Measurements from ENCODE around the gene POLR3E.
"Not testable (repeated sequence)": the region's sequence is repeated elsewhere in the genome, so short reads cannot be mapped to it uniquely, and the experiment has no call there.

Gene POLR3E

GRCh38 chr16:22292320-22292719 is 4.9 kb upstream of the POLR3E start:
- no peak for DNase-seq

- DNase-seq, result no peak
Observed at GRCh38 chr16:22293137-22294106, 3.8 kb upstream of the POLR3E start.

- no peak for DNase-seq
Observed at GRCh38 chr16:22296225-22297113, 740 bp upstream of the POLR3E start.

- peak; percentile 64 to 68 for DNase-seq
Observed at GRCh38 chr16:22297871-22298733, 893 bp downstream of the POLR3E start.

GRCh38 chr16:22299036-22299435 is 1.8 kb downstream of the POLR3E start:
- no peak for DNase-seq

- peak; percentile 38 to 42 for DNase-seq
Observed at GRCh38 chr16:22300427-22301071, 3.3 kb downstream of the POLR3E start.

- not testable (repeated sequence) for DNase-seq
Observed at GRCh38 chr16:22301423-22301822, 4.2 kb downstream of the POLR3E start.

- DNase-seq, result no peak
Observed at GRCh38 chr16:22302776-22303363, 5.7 kb downstream of the POLR3E start.

GRCh38 chr16:22304411-22304810 is 7.2 kb downstream of the POLR3E start:
- no peak for DNase-seq

GRCh38 chr16:22306788-22307187 is 9.6 kb downstream of the POLR3E start:
- no peak for DNase-seq

GRCh38 chr16:22307838-22308237 is 10.6 kb downstream of the POLR3E start:
- DNase-seq, result no peak

- DNase-seq, result no peak
Observed at GRCh38 chr16:22308824-22309520, 11.8 kb downstream of the POLR3E start.

GRCh38 chr16:22311520-22311919 is 14.3 kb downstream of the POLR3E start:
- DNase-seq, result no peak

- DNase-seq, result no peak
Observed at GRCh38 chr16:22312897-22313781, 15.9 kb downstream of the POLR3E start.

- DNase-seq, result no peak
Observed at GRCh38 chr16:22313876-22314470, 16.8 kb downstream of the POLR3E start.

GRCh38 chr16:22314661-22315626 is 17.7 kb downstream of the POLR3E start:
- no peak for DNase-seq

- DNase-seq, result no peak
Observed at GRCh38 chr16:22315979-22316378, 18.8 kb downstream of the POLR3E start.

- no peak for DNase-seq
Observed at GRCh38 chr16:22316411-22316811, 19.2 kb downstream of the POLR3E start.
